NCI-H1105 (cell line): ENCODE data around the gene KIR2DL4.
"Not testable (repeated sequence)": the region's sequence is repeated elsewhere in the genome, so short reads cannot be mapped to it uniquely, and the experiment has no call there.

Experiments used
- DNase-seq: peaks from one replicate; lab custom pipeline; 2025; lab: John Stamatoyannopoulos, UW

The KIR2DL4 gene

DNA sequence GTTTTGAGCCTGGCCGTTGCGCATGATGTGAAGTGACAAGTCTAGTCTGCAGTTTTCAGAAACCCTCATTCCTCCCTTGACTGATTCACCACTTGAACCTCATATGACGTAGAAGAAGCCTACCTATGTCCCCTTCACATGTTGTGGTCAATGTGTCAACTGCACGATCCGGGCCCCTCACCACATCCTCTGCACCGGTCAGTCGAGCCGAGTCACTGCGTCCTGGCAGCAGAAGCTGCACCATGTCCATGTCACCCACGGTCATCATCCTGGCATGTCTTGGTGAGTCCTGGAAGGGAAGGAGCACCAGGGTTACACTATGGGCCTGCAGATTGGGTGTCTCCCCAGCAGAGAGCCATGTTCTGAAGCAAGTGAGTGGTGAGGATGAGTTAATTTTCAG, at the start of gene KIR2DL4:
KIR2DL4 (plus strand) TSS at position 201 of the 400 bp plus-strand sequence; CDS start at position 243, 42 bp downstream.
- no peak for DNase-seq

GRCh38 chr19:54756204-54757110, 47.0 kb upstream of the KIR2DL4 start:
- DNase-seq: not testable (repeated sequence)

DNA sequence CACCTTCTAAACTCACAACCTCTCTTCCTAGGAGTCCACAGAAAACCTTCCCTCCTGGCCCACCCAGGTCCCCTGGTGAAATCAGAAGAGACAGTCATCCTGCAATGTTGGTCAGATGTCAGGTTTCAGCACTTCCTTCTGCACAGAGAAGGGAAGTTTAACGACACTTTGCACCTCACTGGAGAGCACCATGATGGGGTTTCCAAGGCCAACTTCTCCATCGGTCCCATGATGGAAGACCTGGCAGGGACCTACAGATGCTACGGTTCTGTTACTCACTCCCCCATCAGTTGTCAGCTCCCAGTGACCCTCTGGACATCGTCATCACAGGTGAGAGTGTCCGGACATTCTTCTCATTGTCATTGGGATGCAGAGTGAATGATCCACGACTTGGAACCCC, 44.8 kb upstream of the KIR2DL4 start:
- not testable (repeated sequence) for DNase-seq

GRCh38 chr19:54764219-54764618, 39.2 kb upstream of the KIR2DL4 start:
- not testable (repeated sequence) for DNase-seq

GRCh38 chr19:54766464-54766863, 36.9 kb upstream of the KIR2DL4 start:
- DNase-seq: not testable (repeated sequence)

GRCh38 chr19:54769646-54770045, 33.8 kb upstream of the KIR2DL4 start, which contains the start of gene KIR2DL1:
TSS of gene KIR2DL1 (plus strand) at chr19:54769793. CDS start at chr19:54769851, 58 bp downstream.
- not testable (repeated sequence) for DNase-seq

GRCh38 chr19:54770511-54770910, 32.9 kb upstream of the KIR2DL4 start:
- not testable (repeated sequence) for DNase-seq

- not testable (repeated sequence) for DNase-seq
These were observed 32.1 kb upstream of the KIR2DL4 start for GRCh38 chr19:54771018-54771960.

DNA sequence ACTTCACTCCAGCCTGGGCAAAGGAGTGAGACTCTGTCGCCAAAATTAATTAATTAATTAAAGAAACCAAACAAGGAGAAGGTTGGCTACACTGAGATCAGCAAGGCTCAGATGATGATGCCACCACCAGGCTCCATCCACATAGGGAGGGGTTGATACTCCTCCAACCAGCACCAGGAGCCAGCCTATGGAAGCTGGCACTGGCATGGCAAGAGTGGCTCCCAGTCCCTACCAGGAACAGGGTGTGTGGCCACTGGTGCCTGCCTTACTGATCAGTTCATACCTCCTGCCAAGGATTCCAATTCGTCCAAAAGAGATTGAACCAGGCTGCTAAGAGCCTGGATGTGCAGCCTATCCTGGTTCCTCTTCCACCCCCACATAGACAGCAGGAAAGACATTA, 30.7 kb upstream of the KIR2DL4 start:
- DNase-seq: not testable (repeated sequence)

- DNase-seq: not testable (repeated sequence)
These were observed 28.2 kb upstream of the KIR2DL4 start for GRCh38 chr19:54775095-54775815.

DNA sequence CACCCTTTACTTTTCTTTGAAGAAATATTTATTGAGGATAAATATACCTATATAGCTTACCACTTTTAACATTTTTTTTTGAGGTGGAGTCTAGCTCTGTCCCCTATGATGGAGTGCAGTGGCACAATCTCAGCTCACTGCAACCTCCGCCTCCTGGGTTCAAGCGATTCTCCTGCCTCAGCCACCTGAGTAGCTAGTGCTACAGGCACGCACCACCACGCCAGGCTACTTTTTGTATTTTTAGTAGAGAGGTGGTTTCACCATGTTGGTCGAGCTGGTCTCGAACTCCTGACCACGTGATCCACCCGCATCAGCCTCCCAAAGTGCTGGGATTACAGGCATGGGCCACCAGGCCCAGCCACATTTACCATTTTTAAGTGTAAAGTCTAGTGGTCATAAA, 27.6 kb upstream of the KIR2DL4 start:
- not testable (repeated sequence) for DNase-seq

DNA sequence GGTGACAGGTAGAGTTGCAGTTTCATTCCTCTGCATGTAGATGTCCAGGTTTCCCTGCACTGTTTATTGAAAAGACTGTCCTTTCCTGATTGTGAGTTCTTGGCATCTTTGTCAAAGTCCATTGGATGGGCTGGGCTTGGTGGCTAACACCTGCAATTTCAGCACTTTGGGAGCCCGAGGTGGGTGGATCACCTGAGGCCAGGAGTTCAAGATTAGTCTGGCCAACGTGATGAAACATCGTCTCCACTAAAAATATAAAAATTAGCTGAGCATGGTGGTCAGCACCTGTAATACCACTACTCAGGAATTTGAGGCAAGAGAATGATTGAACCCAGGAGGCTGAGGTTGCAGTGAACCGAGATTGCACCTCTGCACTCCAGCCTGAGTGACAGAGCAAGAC, 25.6 kb upstream of the KIR2DL4 start:
- not testable (repeated sequence) for DNase-seq

- not testable (repeated sequence) for DNase-seq
These were observed 24.5 kb upstream of the KIR2DL4 start for GRCh38 chr19:54778896-54779295.

DNA sequence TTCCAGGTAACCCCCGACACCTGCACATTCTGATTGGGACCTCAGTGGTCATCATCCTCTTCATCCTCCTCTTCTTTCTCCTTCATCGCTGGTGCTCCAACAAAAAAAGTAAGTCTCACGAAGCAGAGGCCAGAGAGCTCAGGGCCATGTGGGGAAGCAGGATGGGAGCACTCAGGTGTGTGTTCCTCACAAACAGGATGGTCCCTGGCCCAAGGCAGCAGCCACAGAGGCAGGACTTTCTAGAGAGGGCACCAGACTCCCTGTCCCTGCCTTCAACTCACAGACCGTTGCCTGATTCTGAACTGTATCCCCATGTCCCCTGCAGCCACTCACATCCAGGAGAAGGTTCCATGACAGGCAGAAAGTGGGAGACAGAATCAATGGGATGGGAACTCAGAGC, 20.5 kb upstream of the KIR2DL4 start:
- not testable (repeated sequence) for DNase-seq

GRCh38 chr19:54786091-54786723, 17.2 kb upstream of the KIR2DL4 start:
- DNase-seq: peak; percentile 2

DNA sequence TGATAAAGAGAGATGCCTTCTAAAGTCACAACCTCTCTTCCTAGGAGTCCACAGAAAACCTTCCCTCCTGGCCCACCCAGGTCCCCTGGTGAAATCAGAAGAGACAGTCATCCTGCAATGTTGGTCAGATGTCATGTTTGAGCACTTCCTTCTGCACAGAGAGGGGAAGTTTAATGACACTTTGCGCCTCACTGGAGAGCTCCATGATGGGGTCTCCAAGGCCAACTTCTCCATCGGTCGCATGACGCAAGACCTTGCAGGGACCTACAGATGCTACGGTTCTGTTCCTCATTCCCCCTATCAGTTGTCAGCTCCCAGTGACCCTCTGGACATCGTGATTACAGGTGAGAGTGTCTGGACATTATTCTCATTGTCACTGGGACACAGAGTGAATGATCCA, 15.3 kb upstream of the KIR2DL4 start:
- not testable (repeated sequence) for DNase-seq

- DNase-seq: no peak
These were observed 12.7 kb upstream of the KIR2DL4 start for GRCh38 chr19:54790711-54791110.

GRCh38 chr19:54791476-54791875, 11.9 kb upstream of the KIR2DL4 start:
- no peak for DNase-seq

DNA sequence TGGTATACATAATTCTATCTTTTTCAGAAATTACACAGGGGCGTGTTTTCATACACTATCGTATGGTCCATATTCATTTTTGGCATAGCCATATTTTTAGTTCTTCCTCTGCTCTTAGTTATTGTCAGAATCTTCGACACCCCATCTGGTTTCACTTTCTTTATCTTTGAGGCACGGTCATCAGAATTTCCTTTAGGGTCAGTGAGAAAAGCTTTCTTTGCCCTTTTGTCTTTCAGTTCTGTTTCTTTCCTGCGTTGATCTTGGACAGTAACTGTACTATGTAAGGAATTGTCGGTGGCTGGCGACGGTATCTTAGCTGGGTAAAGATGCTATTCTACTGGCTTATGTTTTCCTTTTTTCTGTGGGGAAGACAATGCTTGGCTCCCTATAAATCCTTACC, 10.6 kb upstream of the KIR2DL4 start:
- DNase-seq: no peak

GRCh38 chr19:54795758-54796157, 7.7 kb upstream of the KIR2DL4 start:
- no peak for DNase-seq

DNA sequence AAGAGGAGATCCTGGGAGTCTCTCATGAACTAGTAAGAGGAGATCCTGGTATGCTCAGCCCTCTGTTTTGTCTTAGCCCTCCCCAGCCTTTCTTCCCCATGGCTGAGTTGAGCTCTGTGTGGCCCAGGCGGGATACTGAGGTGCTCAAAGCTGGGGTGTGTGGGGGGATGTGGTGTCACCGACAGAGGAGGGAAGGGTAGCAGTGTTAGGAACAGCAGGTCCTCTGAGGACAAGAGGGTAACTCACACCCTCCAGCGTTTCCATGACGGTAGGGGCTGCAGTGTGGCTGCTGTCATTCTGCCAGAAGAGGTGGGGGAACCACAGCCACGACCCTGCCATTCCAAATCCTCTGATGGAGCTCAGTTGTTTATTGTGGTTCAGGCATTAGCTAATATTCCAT, 691 bp downstream of the KIR2DL4 start:
- no peak for DNase-seq
